Measurements from ENCODE around the gene PDPR.
"Not testable (repeated sequence)": the region's sequence is repeated elsewhere in the genome, so short reads cannot be mapped to it uniquely, and the experiment has no call there.

PDPR gene

GRCh38 chr16:70135796-70136195 is 21.7 kb downstream of the PDPR start:
- not testable (repeated sequence) for DNase-seq

- not testable (repeated sequence) for DNase-seq
Observed at GRCh38 chr16:70136595-70136994, 22.5 kb downstream of the PDPR start.

- not testable (repeated sequence) for DNase-seq
Observed at GRCh38 chr16:70142739-70143138, 28.6 kb downstream of the PDPR start.

- DNase-seq: not testable (repeated sequence)
Observed at GRCh38 chr16:70143231-70143895, 29.2 kb downstream of the PDPR start.

- DNase-seq: not testable (repeated sequence)
Observed at GRCh38 chr16:70147853-70148252, 33.7 kb downstream of the PDPR start.

GRCh38 chr16:70148453-70148852 is 34.3 kb downstream of the PDPR start:
- DNase-seq: not testable (repeated sequence)

- not testable (repeated sequence) for DNase-seq
Observed at GRCh38 chr16:70149296-70149695, 35.2 kb downstream of the PDPR start.

GRCh38 chr16:70151391-70151790 is 37.3 kb downstream of the PDPR start:
- no peak for DNase-seq

- DNase-seq: no peak
Observed at GRCh38 chr16:70151941-70152509, 37.9 kb downstream of the PDPR start.

GRCh38 chr16:70152578-70153302 is 38.6 kb downstream of the PDPR start:
- no peak for DNase-seq

GRCh38 chr16:70154736-70155135 is 40.6 kb downstream of the PDPR start:
- not testable (repeated sequence) for DNase-seq

GRCh38 chr16:70156207-70156978 is 42.3 kb downstream of the PDPR start:
- no peak for DNase-seq

GRCh38 chr16:70157105-70157476 is 43.0 kb downstream of the PDPR start:
- DNase-seq: no peak

GRCh38 chr16:70157477-70158260 is 43.5 kb downstream of the PDPR start:
- no peak for DNase-seq

- no peak for DNase-seq
Observed at GRCh38 chr16:70158261-70158939, 44.3 kb downstream of the PDPR start.

GRCh38 chr16:70159355-70160348 is 45.5 kb downstream of the PDPR start:
- no peak for DNase-seq

- DNase-seq: no peak
Observed at GRCh38 chr16:70160388-70160787, 46.3 kb downstream of the PDPR start.

GRCh38 chr16:70160821-70161220 is 46.7 kb downstream of the PDPR start:
- DNase-seq: no peak

- no peak for DNase-seq
Observed at GRCh38 chr16:70161350-70161749, 47.2 kb downstream of the PDPR start.

GRCh38 chr16:70162041-70162451 is 47.9 kb downstream of the PDPR start:
- DNase-seq: no peak

GRCh38 chr16:70163596-70163995 is 49.5 kb downstream of the PDPR start:
- DNase-seq: no peak

Measured in stimulated activated CD4-positive, alpha-beta T cell treated with anti-CD3 and anti-CD28 coated beads, Interleukin-1b, Interleukin-23, amount 100 ng/mL, for 48 hours (primary cell).